GM12878 (cell line): ENCODE data around the gene CCNY. TPM values are rescaled to one million over a fixed set of nuclear protein-coding genes. Genes with fewer than 3 reads are reported as not detected.

Experiments used
- ATAC-seq: fragments of 200-7000 bp; cut with Tn5 transposase; 3 replicates; pipeline ENCODE4 v1.9.1; 2020; ENCODE audit warnings: mild to moderate bottlenecking, moderate library complexity
- BruUV-seq: library from RNA; stranded (reverse); fragments of 400-500 nt; replicated peaks from 2 replicates; lab custom pipeline; 2021; lab: Mats Ljungman, UMichigan
- CTCF ChIA-PET: fragments of 300-600 bp; sonication (Branson Sonifier 250); formaldehyde crosslinking; extraction: SDS; loops from one replicate; lab custom pipeline; 2021; ENCODE audit warnings: inconsistent platforms; lab: Yijun Ruan, JAX
- POLR2A ChIA-PET: fragments of 350-600 bp; formaldehyde crosslinking; extraction: SDS; loops from one replicate; lab custom pipeline; 2021; ENCODE audit warnings: inconsistent platforms; lab: Charles Lee
- RAD21 ChIA-PET: fragments of 300-600 bp; sonication (Branson Sonifier 250); formaldehyde crosslinking; loops from one replicate; lab custom pipeline; 2023; ENCODE audit warnings: antibody characterized with exemption; ENCODE audit not compliant: unreplicated experiment; lab: Charles Lee
- SMC1A ChIA-PET: fragments of 300-600 bp; sonication (Branson Sonifier 250); formaldehyde crosslinking; loops from one replicate; lab custom pipeline; 2023; ENCODE audit not compliant: unreplicated experiment, uncharacterized antibody; lab: Charles Lee
- DNase-seq: peaks from one replicate; pipeline ENCODE4 v3.0.0-alpha.2; 2011; ENCODE audit warnings: low read depth, low spot score
- FAIRE-seq: peaks from 3 replicates; lab custom pipeline; 2011; peaks lifted over from hg19 to GRCh38; lab: Jason Lieb, UNC
- H2AFZ ChIP-seq: 2 replicates; pipeline ENCODE4 v1.6.0; 2011; ENCODE audit warnings: low read depth, low read length, control low read depth; ENCODE audit not compliant: control insufficient read depth
- H3K27ac ChIP-seq: 2 replicates; pipeline ENCODE4 v1.5.1; 2011; ENCODE audit warnings: control low read depth; ENCODE audit not compliant: control insufficient read depth, insufficient read depth
- H3K27me3 ChIP-seq, 2 experiments: replicated peaks in 1 of 2; 2 replicates each; pipeline versions ENCODE4 v1.6.0 to v1.6.1; 2011; ENCODE audit warnings: low read length in 1 of 2; ENCODE audit not compliant: control insufficient read depth in 2 of 2, insufficient read depth in 2 of 2
- H3K36me3 ChIP-seq, 2 experiments: 2 replicates each; pipeline ENCODE4 v1.5.1; 2011; ENCODE audit warnings: low read length in 1 of 2; ENCODE audit not compliant: control insufficient read depth in 2 of 2, insufficient read depth in 2 of 2
- H3K4me1 ChIP-seq: 2 replicates; pipeline ENCODE4 v1.6.1; 2011; ENCODE audit warnings: mild to moderate bottlenecking, low read length, moderate library complexity, mixed read lengths; ENCODE audit not compliant: control insufficient read depth, insufficient read depth
- H3K4me2 ChIP-seq: 2 replicates; pipeline ENCODE4 v1.6.0; 2011; ENCODE audit warnings: control low read depth; ENCODE audit not compliant: control insufficient read depth, insufficient read depth
- H3K4me3 ChIP-seq: fragments of 200-600 bp; sonication (generic); 2 replicates; pipeline ENCODE4 v1.5.1; 2016
- H3K79me2 ChIP-seq: 2 replicates; pipeline ENCODE4 v1.6.0; 2011; ENCODE audit warnings: low read length; ENCODE audit not compliant: control insufficient read depth, insufficient read depth
- H3K9ac ChIP-seq: 2 replicates; pipeline ENCODE4 v1.8.0; 2011; ENCODE audit warnings: low read length, control low read depth, mixed read lengths; ENCODE audit not compliant: control insufficient read depth, insufficient read depth
- H3K9me3 ChIP-seq: replicated peaks from 3 replicates; pipeline ENCODE4 v1.5.1; 2011; ENCODE audit warnings: mild to moderate bottlenecking, low read length; ENCODE audit not compliant: control insufficient read depth, insufficient read depth
- H4K20me1 ChIP-seq: 2 replicates; pipeline ENCODE4 v1.6.0; 2011; ENCODE audit not compliant: control insufficient read depth, insufficient read depth
- ASH2L ChIP-seq: fragments of 300-600, 200-600 bp; sonication (generic); IDR thresholded peaks from 2 replicates; pipeline ENCODE4 v1.6.1; 2017; ENCODE audit warnings: low read depth, mild to moderate bottlenecking, borderline replicate concordance
- ATF7 ChIP-seq: fragments of 450-650 bp; IDR thresholded peaks from 2 replicates; pipeline ENCODE4 v1.6.1; 2016; ENCODE audit warnings: low read depth, mild to moderate bottlenecking
- CEBPB ChIP-seq, 2 experiments: fragments of 150-350 bp in 1 of 2; IDR thresholded peaks; 2 replicates each; pipeline ENCODE4 v1.6.1; 2012 to 2014; ENCODE audit warnings: low read depth in 2 of 2, low read length in 2 of 2, borderline replicate concordance in 1 of 2, inconsistent platforms in 1 of 2
- DPF2 ChIP-seq: fragments of 450-650 bp; IDR thresholded peaks from 2 replicates; pipeline ENCODE4 v1.6.1; 2017; ENCODE audit warnings: mild to moderate bottlenecking
- GATAD2B ChIP-seq: fragments of 450-650 bp; conservative IDR thresholded peaks from 2 replicates; pipeline ENCODE4 v1.6.1; 2017; ENCODE audit warnings: low read depth, mild to moderate bottlenecking, moderate library complexity
- NFYA ChIP-seq: IDR thresholded peaks from 2 replicates; pipeline ENCODE4 v1.6.1; 2011; ENCODE audit warnings: low read depth, mild to moderate bottlenecking, low read length, improper control_type of control experiment, borderline replicate concordance
- NRF1 ChIP-seq: conservative IDR thresholded peaks from 2 replicates; pipeline ENCODE4 v1.6.1; 2011; ENCODE audit warnings: mild to moderate bottlenecking, low read depth, low read length, improper control_type of control experiment
- POLR2AphosphoS5 ChIP-seq: IDR thresholded peaks from 2 replicates; pipeline ENCODE4 v1.6.1; 2011; ENCODE audit warnings: mild to moderate bottlenecking, low read length, inconsistent platforms
- POU2F2 ChIP-seq: IDR thresholded peaks from 3 replicates; pipeline ENCODE4 v1.6.1; 2011; ENCODE audit warnings: low read depth, mild to moderate bottlenecking, low read length, borderline replicate concordance
- RUNX3 ChIP-seq: IDR thresholded peaks from 2 replicates; pipeline ENCODE4 v1.6.1; 2012; ENCODE audit warnings: low read length, inconsistent platforms
- SIX5 ChIP-seq: IDR thresholded peaks from 2 replicates; pipeline ENCODE4 v1.6.1; 2011; ENCODE audit warnings: mild to moderate bottlenecking, low read depth, low read length, moderate library complexity; ENCODE audit not compliant: severe bottlenecking
- ZBED1 ChIP-seq: IDR thresholded peaks from 2 replicates; pipeline ENCODE4 v1.6.1; 2016; ENCODE audit warnings: borderline replicate concordance
- WGBS: methylation state at CpG from one replicate; pipeline ENCODE4 v1.1.6; 2016; ENCODE audit warnings: low lambda C conversion rate; ENCODE audit not compliant: insufficient replicate concordance, insufficient coverage; ENCODE audit errors: missing lambda C conversion rate; 5-methylcytosine and 5-hydroxymethylcytosine counted together
- in situ Hi-C: fragments of 300-500 bp; cut with MboI; formaldehyde crosslinking; loops from 9 replicates; pipeline ENCODE4 v1.14.3; 2018; ENCODE audit warnings: mixed read lengths
- intact Hi-C: fragments of 100-400 bp; cut with micrococcal nuclease; formaldehyde crosslinking; loops from one replicate; pipeline ENCODE4 v1.14.2; 2022; ENCODE audit not compliant: unreplicated experiment
- polyA plus RNA-seq, 11 experiments: library from polyadenylated mRNA; depleted of rRNA in 4 of 11; unstranded in 6 of 11; stranded (reverse) in 5 of 11; fragments of >200 nt; fragmentation: Nextera tagmentation in 4 of 11; fragmentation: Illumina TruSeq in 1 of 11; extraction: Ambion mirVana in 4 of 11; extraction: Trizol in 1 of 11; gene quantifications; 1 replicate in 1 of 11; 2 replicates in 10 of 11; pipeline versions ENCODE4 v1.2.1 to v1.2.3, GENCODE V29; 2011 to 2016; ENCODE audit warnings: inconsistent platforms in 2 of 11, missing spikeins in 2 of 11, low read depth in 1 of 11
- total RNA-seq, 4 experiments: library from RNA; depleted of rRNA in 3 of 4; stranded (reverse); fragments of >200 nt in 3 of 4; fragmentation: Illumina TruSeq in 1 of 4; extraction: Trizol in 1 of 4; gene quantifications; 2 replicates each; pipeline versions ENCODE4 v1.2.1 to v1.2.3, GENCODE V29; 2013 to 2021
- TF ChIP-seq, protein P1 (sequence below): fragments of 450-650 bp; formaldehyde crosslinking; IDR thresholded peaks from 2 replicates; pipeline ENCODE4 v1.4.0; 2022; ENCODE audit warnings: mild to moderate bottlenecking, moderate library complexity

CCNY gene
- total and polyA plus RNA-seq, 10 of the 15 experiments (the other 5 are each of a cell fraction or from before 2014, with no cell fraction given): 3.6 to 50.0 (median 26.1) TPM

DNA sequence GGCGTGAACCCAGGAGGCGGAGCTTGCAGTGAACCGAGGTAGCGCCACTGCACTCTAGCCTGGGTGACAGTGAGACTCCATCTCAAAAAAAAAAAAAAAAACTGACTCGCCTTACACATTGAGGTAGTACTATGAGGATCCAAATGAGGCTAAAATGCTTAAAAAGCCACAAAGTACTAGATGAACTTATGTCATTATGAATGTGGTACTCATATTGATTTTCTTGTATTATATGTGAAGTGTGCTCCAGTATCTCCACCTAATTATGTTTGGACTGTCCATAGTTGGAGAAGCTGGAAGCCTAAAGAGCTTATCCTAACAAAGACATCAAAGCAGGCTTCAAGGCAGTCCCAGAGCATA is 9.1 kb downstream of the CCNY start:
- RAD21 ChIA-PET: no interaction called here
- Histone ChIP-seq H3K27ac (no peak overlapping the region), H3K4me2 (no peak overlapping the region), H2AFZ (no peak overlapping the region), H3K9ac (no peak overlapping the region), H3K27me3 (no peaks in the 10 kb centered on the region), H3K79me2 (peaks cover 50% of the 10 kb centered on the region), H3K9me3 (no peaks in the 10 kb centered on the region), H4K20me1 (no peaks in the 10 kb centered on the region; the same call in 1 of the 2 replicates), H3K4me3 (no peak overlapping the region), H3K36me3 (peaks cover 0 to 1% of the 10 kb centered on the region in 2 experiments; a peak in 1 of 4 replicates), H3K4me1 (peaks cover 24% of the 10 kb centered on the region)
- in situ Hi-C loops: no loop called here
- TF ChIP-seq GATAD2B (no peak), NFYA (no peak), ATF7 (no peak), CEBPB (IDR thresholded peaks at IDR 0.05; ENCODE audit: borderline replicate concordance in 1 of 2, low read depth in 2 of 2, low read length in 2 of 2) (no peak), ASH2L (no peak), POLR2AphosphoS5 (no peak), POU2F2 (no peak), DPF2 (no peak), ZBED1 (no peak), NRF1 (no peak), SIX5 (no peak), RUNX3 (no peak)
- TF ChIP-seq, protein P1, sequence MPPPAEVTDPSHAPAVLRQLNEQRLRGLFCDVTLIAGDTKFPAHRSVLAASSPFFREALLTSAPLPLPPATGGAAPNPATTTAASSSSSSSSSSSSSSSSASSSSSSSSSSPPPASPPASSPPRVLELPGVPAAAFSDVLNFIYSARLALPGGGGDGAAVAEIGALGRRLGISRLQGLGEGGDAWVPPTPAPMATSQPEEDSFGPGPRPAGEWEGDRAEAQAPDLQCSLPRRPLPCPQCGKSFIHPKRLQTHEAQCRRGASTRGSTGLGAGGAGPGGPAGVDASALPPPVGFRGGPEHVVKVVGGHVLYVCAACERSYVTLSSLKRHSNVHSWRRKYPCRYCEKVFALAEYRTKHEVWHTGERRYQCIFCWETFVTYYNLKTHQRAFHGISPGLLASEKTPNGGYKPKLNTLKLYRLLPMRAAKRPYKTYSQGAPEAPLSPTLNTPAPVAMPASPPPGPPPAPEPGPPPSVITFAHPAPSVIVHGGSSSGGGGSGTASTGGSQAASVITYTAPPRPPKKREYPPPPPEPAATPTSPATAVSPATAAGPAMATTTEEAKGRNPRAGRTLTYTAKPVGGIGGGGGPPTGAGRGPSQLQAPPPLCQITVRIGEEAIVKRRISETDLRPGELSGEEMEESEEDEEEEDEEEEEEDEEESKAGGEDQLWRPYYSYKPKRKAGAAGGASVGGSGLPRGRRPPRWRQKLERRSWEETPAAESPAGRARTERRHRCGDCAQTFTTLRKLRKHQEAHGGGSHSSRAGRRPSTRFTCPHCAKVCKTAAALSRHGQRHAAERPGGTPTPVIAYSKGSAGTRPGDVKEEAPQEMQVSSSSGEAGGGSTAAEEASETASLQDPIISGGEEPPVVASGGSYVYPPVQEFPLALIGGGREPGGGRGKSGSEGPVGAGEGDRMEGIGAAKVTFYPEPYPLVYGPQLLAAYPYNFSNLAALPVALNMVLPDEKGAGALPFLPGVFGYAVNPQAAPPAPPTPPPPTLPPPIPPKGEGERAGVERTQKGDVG: no peak
- FAIRE-seq (no peak), DNase-seq (no peak), ATAC-seq (no peak)
- intact Hi-C loops: no loop called here
- WGBS: 97% methylated on average over 5 of the region's 5 CpGs
- SMC1A ChIA-PET: interaction anchor here (0.9 to 1.8 kb wide), 2 partner anchors 11 to 34 kb away, joined by 4 to 9 read pairs; no protein-coding TSS in a partner anchor
- POLR2A ChIA-PET: no interaction called here
- CTCF ChIA-PET: no interaction called here
- BruUV-seq: no TSS peak
